ENCODE results near the gene BRAT1.

BRAT1 gene

DNA sequence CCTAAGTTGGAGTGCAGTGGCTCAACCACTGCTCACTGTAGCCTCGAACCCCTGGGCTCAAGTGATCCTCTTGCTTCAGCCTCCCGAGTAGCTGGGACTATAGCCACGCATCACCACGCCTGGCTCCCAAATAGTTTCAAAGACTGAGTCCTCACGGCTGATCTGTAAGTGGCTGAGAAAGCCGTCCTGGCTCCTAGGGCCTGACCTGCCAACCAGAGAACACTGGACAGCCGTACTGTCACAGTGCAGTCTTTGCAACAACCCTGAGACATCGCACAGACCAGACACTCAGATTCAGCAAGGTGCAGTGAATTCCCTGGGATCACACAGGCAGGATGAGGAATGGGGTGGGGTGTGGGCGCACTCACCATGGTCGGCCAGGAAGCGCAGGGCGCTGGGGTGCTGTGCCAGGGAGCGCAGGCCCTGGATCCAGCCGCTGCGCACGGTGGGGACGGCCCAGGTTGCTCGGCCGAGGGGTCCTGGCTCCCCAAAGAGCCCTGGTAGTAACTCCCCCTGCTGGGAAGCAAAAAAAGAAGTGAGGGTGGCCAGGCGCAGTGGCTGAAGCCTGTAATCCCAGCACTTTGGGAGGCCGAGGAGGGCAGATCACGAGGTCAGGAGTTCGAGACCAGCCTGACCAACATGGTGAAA, 10.7 kb downstream of the BRAT1 start:
- TF ChIP-seq, protein P1, sequence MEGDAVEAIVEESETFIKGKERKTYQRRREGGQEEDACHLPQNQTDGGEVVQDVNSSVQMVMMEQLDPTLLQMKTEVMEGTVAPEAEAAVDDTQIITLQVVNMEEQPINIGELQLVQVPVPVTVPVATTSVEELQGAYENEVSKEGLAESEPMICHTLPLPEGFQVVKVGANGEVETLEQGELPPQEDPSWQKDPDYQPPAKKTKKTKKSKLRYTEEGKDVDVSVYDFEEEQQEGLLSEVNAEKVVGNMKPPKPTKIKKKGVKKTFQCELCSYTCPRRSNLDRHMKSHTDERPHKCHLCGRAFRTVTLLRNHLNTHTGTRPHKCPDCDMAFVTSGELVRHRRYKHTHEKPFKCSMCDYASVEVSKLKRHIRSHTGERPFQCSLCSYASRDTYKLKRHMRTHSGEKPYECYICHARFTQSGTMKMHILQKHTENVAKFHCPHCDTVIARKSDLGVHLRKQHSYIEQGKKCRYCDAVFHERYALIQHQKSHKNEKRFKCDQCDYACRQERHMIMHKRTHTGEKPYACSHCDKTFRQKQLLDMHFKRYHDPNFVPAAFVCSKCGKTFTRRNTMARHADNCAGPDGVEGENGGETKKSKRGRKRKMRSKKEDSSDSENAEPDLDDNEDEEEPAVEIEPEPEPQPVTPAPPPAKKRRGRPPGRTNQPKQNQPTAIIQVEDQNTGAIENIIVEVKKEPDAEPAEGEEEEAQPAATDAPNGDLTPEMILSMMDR (IDR thresholded peaks at IDR 0.05; ENCODE audit: extremely low read depth, missing control alignments), result no peak
- no peak for DNase-seq (ENCODE audit: low spot score)

DNA sequence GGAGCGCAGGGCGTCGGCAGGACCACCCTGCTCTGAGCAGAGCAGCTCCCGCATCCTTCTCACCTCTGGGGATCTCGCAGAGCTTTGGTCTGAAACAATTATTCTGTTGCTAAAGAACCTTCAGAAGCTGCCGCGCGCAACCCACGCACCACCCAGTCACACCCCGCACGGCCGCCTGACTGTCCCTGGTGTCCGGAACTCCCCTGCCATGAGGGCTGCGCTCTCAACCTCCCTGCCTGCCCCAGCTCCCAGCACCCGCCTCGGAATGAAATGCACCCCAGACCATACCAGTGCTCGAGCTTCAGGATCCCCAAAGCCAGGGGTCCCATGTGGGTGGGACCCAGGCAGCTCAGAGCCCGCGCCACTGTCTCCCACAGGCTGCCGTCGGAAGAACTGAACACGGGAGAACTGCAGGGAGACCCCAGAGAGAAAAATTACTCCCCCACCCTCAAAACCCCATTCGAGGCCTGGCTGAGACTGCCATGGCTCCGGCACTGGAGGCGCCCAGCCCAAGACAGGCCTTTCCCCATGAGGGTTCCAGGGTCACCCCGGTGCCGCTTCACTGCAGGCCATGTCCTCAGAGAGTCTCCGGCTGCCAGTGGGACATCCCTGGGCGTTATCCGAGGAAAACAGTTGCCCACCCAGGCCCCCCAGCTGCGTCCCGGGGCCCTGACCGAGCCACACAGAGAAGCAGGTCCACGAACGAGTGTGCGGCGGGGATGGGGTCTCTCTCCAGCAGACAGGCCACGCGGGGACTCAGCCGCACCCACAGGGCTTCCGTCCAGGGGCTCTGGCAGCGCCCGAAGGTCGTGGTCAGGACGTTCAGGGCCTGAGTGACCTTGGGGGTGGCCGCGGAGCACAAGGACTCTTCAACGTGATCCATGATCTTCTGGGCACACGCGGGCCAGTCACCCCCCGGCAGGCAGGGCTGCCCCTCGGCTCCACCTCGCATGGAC, 12.1 kb downstream of the BRAT1 start:
- no peak for DNase-seq (ENCODE audit: low spot score)
- TF ChIP-seq, protein P1 (IDR thresholded peaks at IDR 0.05; ENCODE audit: extremely low read depth, missing control alignments), result no peak

DNA sequence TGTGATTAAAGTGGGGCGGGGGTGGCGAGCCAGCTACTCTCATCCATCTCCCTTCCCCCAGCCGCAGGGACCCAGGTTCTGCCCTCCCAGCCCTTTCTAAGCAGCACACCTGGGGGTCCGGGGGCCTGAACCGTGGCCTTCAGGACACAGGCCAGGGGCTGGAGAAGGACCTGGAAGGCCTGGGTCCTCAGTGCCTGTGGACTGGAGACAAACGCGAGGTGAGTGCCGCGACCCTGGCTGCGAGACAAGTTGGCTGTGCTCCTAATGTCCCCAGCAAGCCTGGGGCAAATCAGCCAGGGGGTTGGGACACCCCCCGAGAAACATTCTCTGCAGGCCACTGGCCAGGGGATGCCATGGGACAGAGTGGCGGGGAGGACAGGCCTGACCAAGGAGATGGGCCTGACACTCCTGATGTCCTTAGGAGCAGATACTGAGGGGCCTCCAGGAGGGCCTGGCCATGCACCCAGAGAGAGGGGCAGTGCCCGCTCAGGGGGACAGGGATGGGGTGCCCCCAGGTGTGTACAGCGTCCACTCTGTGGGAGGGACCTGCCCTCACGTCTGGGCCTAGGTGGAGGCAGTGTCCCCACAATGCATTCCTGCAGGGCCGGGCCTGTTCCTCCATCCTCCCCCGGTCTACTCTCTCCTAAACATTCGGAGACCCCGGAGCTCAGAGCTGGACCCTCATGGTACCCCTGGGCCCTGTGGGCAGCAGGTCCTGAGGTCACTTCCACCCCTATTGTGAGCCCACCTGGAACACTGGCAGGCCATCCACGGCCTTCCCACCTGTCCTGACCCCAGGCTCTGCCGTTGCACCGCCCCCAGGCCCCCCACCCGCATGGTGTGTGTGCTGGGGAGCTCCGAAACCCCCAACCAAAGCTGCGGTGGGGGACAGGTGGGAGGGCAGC, 13.1 kb downstream of the BRAT1 start:
- DNase-seq (ENCODE audit: low spot score), result no peak

DNA sequence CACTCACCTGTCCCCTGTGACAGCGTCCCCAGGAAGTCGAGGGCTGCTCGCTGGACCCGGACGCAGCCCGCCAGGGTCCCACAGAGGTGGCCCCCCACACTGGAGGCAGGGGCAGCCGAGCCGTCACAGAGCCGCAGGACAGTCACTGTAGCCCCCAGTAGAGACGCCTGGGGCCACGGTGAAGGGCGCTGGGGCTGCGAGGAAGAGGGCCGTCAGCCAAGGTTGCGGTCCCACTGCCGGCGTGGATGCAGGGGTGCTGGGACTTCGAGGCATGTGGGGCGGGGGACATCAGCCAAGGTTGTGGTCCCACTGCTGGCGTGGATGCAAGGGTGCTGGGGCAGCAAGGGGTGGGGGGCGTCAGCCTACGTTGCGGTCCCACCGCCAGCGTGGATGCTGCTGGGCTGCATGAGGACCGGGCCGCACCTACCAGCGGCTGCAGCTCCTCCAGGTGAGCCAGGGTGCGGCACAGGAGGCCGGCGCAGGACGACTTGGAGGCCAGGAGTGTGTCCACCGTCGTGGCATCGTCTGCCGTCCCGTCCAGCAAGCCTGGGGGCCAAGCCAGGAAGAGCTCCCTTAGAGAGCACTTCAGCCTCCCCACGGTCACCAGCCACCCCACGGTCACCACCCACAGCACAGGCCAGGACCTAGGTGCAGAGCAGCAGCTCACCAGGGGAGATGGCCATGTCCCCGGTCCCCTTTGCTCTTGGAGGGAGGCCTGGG, 13.9 kb downstream of the BRAT1 start:
- TF ChIP-seq, protein P1 (IDR thresholded peaks at IDR 0.05; ENCODE audit: extremely low read depth, missing control alignments), result no peak

More for the DNA sequence above, 13.1 kb downstream of the BRAT1 start:
- TF ChIP-seq, protein P1 (IDR thresholded peaks at IDR 0.05; ENCODE audit: extremely low read depth, missing control alignments), result no peak

DNA sequence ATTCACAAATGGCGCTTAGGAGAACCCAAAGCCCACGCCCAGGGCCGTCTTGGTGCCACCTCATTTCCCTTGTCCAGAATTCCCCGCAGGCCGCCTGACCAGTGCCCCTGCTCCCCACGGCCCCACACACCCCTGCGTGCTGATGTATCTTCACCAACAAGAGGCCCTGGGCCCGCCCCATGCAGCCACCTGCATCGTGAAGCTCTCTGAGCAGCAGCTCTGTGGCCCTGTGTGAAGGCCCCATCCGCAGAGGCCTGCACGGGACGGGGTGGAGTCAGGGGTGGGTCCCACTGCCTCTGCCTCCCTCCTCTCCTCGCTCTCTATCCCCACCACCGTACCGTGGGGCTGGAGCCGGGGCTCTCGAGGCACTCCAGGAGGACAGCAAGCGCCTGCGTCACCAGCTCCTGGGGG, 14.7 kb downstream of the BRAT1 start:
- no peak for DNase-seq (ENCODE audit: low spot score)
- TF ChIP-seq, protein P1 (IDR thresholded peaks at IDR 0.05; ENCODE audit: extremely low read depth, missing control alignments), result no peak

More for the DNA sequence above, 13.9 kb downstream of the BRAT1 start:
- no peak for DNase-seq (ENCODE audit: low spot score)

- TF ChIP-seq, protein P1 (IDR thresholded peaks at IDR 0.05; ENCODE audit: extremely low read depth, missing control alignments), result no peak
- DNase-seq (ENCODE audit: low spot score), result no peak
Observed at GRCh38 chr7:2540133-2540532, 15.2 kb downstream of the BRAT1 start.
